Lung (tissue), 12 donors: Measurements from ENCODE around the gene CCDC88A. TPM values are rescaled to one million over a fixed set of nuclear protein-coding genes. Genes with fewer than 3 reads are reported as not detected.
"Not testable (repeated sequence)": the region's sequence is repeated elsewhere in the genome, so short reads cannot be mapped to it uniquely, and the experiment has no call there.

ENCODE experiments used
- ATAC-seq: fragments of 200-7000 bp; cut with Tn5 transposase; one replicate; pipeline ENCODE4 v1.9.1; 2020; ENCODE audit warnings: moderate number of reproducible peaks; ENCODE audit not compliant: insufficient read depth, low FRiP score
- DNase-seq, 3 donors: peaks; one replicate each; pipeline ENCODE4 v3.0.0-alpha.2; 2013 to 2017
- H3K27ac ChIP-seq, 2 donors: one replicate each; pipeline ENCODE4 v1.5.1; 2013; ENCODE audit warnings: mild to moderate bottlenecking in 2 of 2, moderate library complexity in 2 of 2, control low read depth in 1 of 2, inconsistent platforms in 1 of 2, low read depth in 1 of 2, low read length in 1 of 2
- H3K27me3 ChIP-seq, 3 donors: one replicate each; pipeline ENCODE4 v1.5.1; 2013; ENCODE audit warnings: low read length in 2 of 3; ENCODE audit not compliant: control insufficient read depth in 3 of 3, insufficient read depth in 3 of 3
- H3K36me3 ChIP-seq, 4 donors: one replicate each; pipeline ENCODE4 v1.5.1; 2013; ENCODE audit warnings: low read length in 4 of 4, mild to moderate bottlenecking in 1 of 4, moderate library complexity in 1 of 4; ENCODE audit not compliant: control insufficient read depth in 4 of 4, insufficient read depth in 4 of 4
- H3K4me1 ChIP-seq, 5 donors: one replicate each; pipeline ENCODE4 v1.5.1; 2013; ENCODE audit warnings: low read length in 5 of 5, mild to moderate bottlenecking in 2 of 5, moderate library complexity in 1 of 5; ENCODE audit not compliant: control insufficient read depth in 5 of 5, insufficient read depth in 5 of 5
- H3K4me3 ChIP-seq: one replicate; pipeline ENCODE4 v1.5.1; 2013; ENCODE audit warnings: mild to moderate bottlenecking, control low read depth, moderate library complexity
- H3K9ac ChIP-seq, 2 donors: one replicate each; pipeline ENCODE4 v1.5.1; 2013; ENCODE audit warnings: low read length in 2 of 2, control low read depth in 1 of 2; ENCODE audit not compliant: insufficient read depth in 1 of 2
- H3K9me3 ChIP-seq, 4 donors: one replicate each; pipeline ENCODE4 v1.5.1; 2013; ENCODE audit warnings: low read length in 3 of 4, mild to moderate bottlenecking in 1 of 4, moderate library complexity in 1 of 4; ENCODE audit not compliant: control insufficient read depth in 4 of 4, insufficient read depth in 3 of 4
- CTCF ChIP-seq: IDR thresholded peaks from 2 replicates; pipeline ENCODE4 v1.5.1; 2012; ENCODE audit warnings: mild to moderate bottlenecking; ENCODE audit errors: control extremely low read depth, extremely low read depth
- WGBS, 2 donors: extraction: QIAGEN DNeasy Blood & Tissue Kit; methylation state at CpG; one replicate each; pipeline ENCODE4 v1.1.7; 2013; 5-methylcytosine and 5-hydroxymethylcytosine counted together
- polyA plus RNA-seq, 2 donors: library from polyadenylated mRNA; stranded (reverse); fragments of 200-250 nt; gene quantifications; one replicate each; pipeline ENCODE4 v1.2.1, GENCODE V29; 2013
- total RNA-seq, 2 donors: library from RNA; depleted of rRNA in 1 of 2; stranded (reverse); fragments of >200 nt in 1 of 2; gene quantifications; one replicate each; pipeline ENCODE4 v1.2.1, GENCODE V29; 2014 to 2021
- donor health status: control.
- donor health status: control.
- donor health status: Bipolar disorder and iron deficiency.
- donor health status: healthy.
- donor health status: DM: yes; HTN: yes; CAD: no.

CCDC88A gene
- total and polyA plus RNA-seq, 4 donors: 13.3 to 91.9 (median 61.5) TPM

GRCh38 chr2:55451699-55452098, 32.0 kb upstream of the CCDC88A start:
- no peak for TF ChIP-seq CTCF
- DNase-seq (no peak), ATAC-seq (no peak)
- Histone ChIP-seq H3K4me1 (no peaks in the 10 kb centered on the region), H3K4me3 (no peak overlapping the region), H3K27me3 (no peaks in the 10 kb centered on the region), H3K36me3 (no peaks in the 10 kb centered on the region), H3K9ac (no peak overlapping the region), H3K9me3 (no peaks in the 10 kb centered on the region), H3K27ac (no peak overlapping the region)
- 62 to 71% methylated on average over 2 of the region's 2 CpGs for WGBS, 2 donors

- not testable (repeated sequence) for H3K4me1 ChIP-seq, H3K27me3 ChIP-seq, H3K9me3 ChIP-seq, H3K27ac ChIP-seq, H3K36me3 ChIP-seq, H3K4me3 ChIP-seq, ATAC-seq, H3K9ac ChIP-seq, DNase-seq
- 97 to 98% methylated on average over 3 of the region's 3 CpGs for WGBS, 2 donors
Observed at GRCh38 chr2:55450014-55450413, 30.4 kb upstream of the CCDC88A start.

- not testable (repeated sequence) for H3K9me3 ChIP-seq, H3K9ac ChIP-seq, H3K4me1 ChIP-seq, H3K4me3 ChIP-seq, H3K36me3 ChIP-seq, H3K27me3 ChIP-seq, DNase-seq, ATAC-seq, H3K27ac ChIP-seq
- 86 to 90% methylated on average over 24 to 29 of the region's 29 CpGs for WGBS, 2 donors
Observed at GRCh38 chr2:55442045-55442760, 22.5 kb upstream of the CCDC88A start.

GRCh38 chr2:55441280-55441892, 21.7 kb upstream of the CCDC88A start:
- H3K27ac ChIP-seq: no peak overlapping the region
- no peak overlapping the region for H3K9ac ChIP-seq
- no peaks in the 10 kb centered on the region for H3K4me1 ChIP-seq
- no peaks in the 10 kb centered on the region for H3K27me3 ChIP-seq
- DNase-seq (no peak), ATAC-seq (no peak)
- no peaks in the 10 kb centered on the region for H3K36me3 ChIP-seq
- no peak for TF ChIP-seq CTCF
- no peaks in the 10 kb centered on the region for H3K9me3 ChIP-seq
- no peak overlapping the region for H3K4me3 ChIP-seq
- WGBS, 2 donors: 69 to 80% methylated on average over 4 of the region's 4 CpGs
